ENCODE data around the gene VWA3B.

VWA3B gene

DNA sequence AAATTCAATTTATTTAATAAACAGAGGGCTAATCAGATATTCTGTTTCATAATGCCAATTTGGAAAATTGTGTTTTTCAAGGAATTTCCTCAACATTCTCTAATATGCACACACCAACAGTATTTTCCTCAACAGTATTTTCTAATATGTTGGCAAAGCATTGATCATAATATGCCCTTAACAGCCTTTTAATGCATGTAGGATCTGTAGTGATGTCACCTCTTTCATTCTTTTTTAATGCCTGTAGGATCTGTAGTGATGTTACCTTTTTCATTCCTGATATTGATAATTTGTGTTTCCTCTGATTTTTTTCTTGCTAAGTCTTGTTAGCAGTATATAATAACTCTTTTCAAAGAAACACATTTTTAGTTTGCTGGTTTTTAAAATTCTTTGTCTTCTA, 15.9 kb downstream of the VWA3B start:
- TF ChIP-seq ZNF70 (CRISPR knock-in tag; IDR thresholded peaks at IDR 0.05) (no peak), TOX (CRISPR knock-in tag; IDR thresholded peaks at IDR 0.05; ENCODE audit: borderline replicate concordance) (no peak), GLIS3 (CRISPR knock-in tag; IDR thresholded peaks at IDR 0.05) (no peak), SNAI2 (CRISPR knock-in tag; IDR thresholded peaks at IDR 0.05) (no peak), ZNF565 (CRISPR knock-in tag; conservative IDR thresholded peaks at IDR 0.05; ENCODE audit: low read depth) (no peak), ZNF8 (CRISPR knock-in tag; IDR thresholded peaks at IDR 0.05) (no peak)
- no peak for ATAC-seq

GRCh38 chr2:98108110-98108509, 21.1 kb downstream of the VWA3B start:
- no peak for ATAC-seq
- TF ChIP-seq TSHZ2 (CRISPR knock-in tag; IDR thresholded peaks at IDR 0.05): no peak

DNA sequence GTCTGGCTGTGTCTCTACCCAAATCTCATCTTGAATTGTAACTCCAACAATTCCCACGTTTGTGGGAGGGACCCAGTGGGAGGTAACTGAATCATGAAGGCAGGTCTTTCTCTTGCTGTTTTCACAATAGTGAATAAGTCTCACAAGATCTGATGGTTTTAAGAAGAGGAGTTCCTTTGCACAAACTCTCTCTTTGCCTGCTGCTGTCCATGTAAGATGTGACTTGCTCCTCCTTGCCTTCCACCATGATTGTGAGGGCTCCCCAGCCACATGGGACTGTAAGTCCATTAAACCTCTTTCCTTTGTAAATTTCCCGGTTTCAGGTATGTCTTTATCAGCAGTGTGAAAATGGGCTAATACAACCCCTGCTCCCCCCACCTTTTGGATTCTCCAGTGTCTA, 23.8 kb downstream of the VWA3B start:
- TF ChIP-seq ESRRG (CRISPR knock-in tag; IDR thresholded peaks at IDR 0.05) (no peak), PPARA (CRISPR knock-in tag; IDR thresholded peaks at IDR 0.05; ENCODE audit: borderline replicate concordance) (no peak), ZNF8 (CRISPR knock-in tag; IDR thresholded peaks at IDR 0.05) (no peak), ISL1 (CRISPR knock-in tag; IDR thresholded peaks at IDR 0.05) (no peak), GLIS3 (CRISPR knock-in tag; IDR thresholded peaks at IDR 0.05) (no peak), ZFP30 (CRISPR knock-in tag; IDR thresholded peaks at IDR 0.05) (no peak), ZNF565 (CRISPR knock-in tag; conservative IDR thresholded peaks at IDR 0.05; ENCODE audit: low read depth) (no peak), OSR1 (CRISPR knock-in tag; IDR thresholded peaks at IDR 0.05) (no peak)
- TF ChIP-seq, protein P1, sequence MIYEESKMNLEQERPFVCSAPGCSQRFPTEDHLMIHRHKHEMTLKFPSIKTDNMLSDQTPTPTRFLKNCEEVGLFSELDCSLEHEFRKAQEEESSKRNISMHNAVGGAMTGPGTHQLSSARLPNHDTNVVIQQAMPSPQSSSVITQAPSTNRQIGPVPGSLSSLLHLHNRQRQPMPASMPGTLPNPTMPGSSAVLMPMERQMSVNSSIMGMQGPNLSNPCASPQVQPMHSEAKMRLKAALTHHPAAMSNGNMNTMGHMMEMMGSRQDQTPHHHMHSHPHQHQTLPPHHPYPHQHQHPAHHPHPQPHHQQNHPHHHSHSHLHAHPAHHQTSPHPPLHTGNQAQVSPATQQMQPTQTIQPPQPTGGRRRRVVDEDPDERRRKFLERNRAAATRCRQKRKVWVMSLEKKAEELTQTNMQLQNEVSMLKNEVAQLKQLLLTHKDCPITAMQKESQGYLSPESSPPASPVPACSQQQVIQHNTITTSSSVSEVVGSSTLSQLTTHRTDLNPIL (CRISPR knock-in tag; IDR thresholded peaks at IDR 0.05; ENCODE audit: low read depth): no peak
- no peak for ATAC-seq

DNA sequence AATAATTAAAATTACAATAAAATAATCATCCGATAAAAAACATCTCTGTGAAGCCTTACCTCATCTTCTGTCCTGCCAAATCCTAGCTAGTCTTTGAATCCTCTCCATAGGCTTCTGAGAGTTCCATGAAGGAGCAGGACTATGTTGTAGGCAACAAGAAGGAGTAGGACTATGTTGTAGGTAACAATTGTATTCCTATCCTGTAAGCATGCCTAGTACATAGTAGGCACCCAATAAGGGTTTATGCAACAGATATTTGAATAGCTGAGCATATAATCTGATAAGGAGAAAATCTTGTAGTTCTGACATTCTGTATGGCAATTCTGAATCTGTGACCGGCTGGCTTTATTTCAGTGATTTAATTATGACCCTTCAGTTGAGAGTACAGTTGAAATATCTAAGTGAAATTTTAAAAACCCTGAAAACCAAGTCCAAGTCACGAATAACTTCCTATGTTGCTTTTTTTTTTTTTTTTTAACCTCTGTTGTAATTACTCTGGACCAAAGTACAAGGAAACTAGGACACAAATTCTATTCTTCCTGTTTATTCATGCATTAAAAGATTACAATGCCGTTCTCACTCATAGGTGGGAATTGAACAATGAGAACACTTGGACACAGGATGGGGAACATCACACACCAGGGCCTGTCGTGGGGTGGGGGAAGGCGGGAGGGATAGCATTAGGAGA, 27.8 kb downstream of the VWA3B start:
- TF ChIP-seq ESRRG (CRISPR knock-in tag; IDR thresholded peaks at IDR 0.05): no peak
- TF ChIP-seq TOX (CRISPR knock-in tag; IDR thresholded peaks at IDR 0.05; ENCODE audit: borderline replicate concordance): no peak
- no peak for TF ChIP-seq ZNF8 (CRISPR knock-in tag; IDR thresholded peaks at IDR 0.05)
- no peak for TF ChIP-seq CSDC2 (CRISPR knock-in tag; IDR thresholded peaks at IDR 0.05)
- no peak for TF ChIP-seq RARB (CRISPR knock-in tag; IDR thresholded peaks at IDR 0.05)
- no peak for TF ChIP-seq ZFP3 (CRISPR knock-in tag; IDR thresholded peaks at IDR 0.05)
- no peak for TF ChIP-seq PPARA (CRISPR knock-in tag; IDR thresholded peaks at IDR 0.05; ENCODE audit: borderline replicate concordance)
- TF ChIP-seq TSHZ2 (CRISPR knock-in tag; IDR thresholded peaks at IDR 0.05): no peak
- TF ChIP-seq OSR1 (CRISPR knock-in tag; IDR thresholded peaks at IDR 0.05): no peak
- no peak for TF ChIP-seq TCF4 (CRISPR knock-in tag; IDR thresholded peaks at IDR 0.05; ENCODE audit: borderline replicate concordance)
- no peak for TF ChIP-seq ZNF565 (CRISPR knock-in tag; conservative IDR thresholded peaks at IDR 0.05; ENCODE audit: low read depth)
- no peak for TF ChIP-seq SNAI2 (CRISPR knock-in tag; IDR thresholded peaks at IDR 0.05)
- TF ChIP-seq BACH2 (CRISPR knock-in tag; IDR thresholded peaks at IDR 0.05; ENCODE audit: borderline replicate concordance): no peak
- TF ChIP-seq, protein P1 (CRISPR knock-in tag; IDR thresholded peaks at IDR 0.05; ENCODE audit: low read depth): no peak
- TF ChIP-seq PATZ1 (CRISPR knock-in tag; IDR thresholded peaks at IDR 0.05; ENCODE audit: borderline replicate concordance): no peak
- ATAC-seq: no peak

All from SK-N-SH treated with all-trans-retinoic acid at 6 μM for 48 hours (cell line).